Stimulated activated naive CD8-positive, alpha-beta T cell treated with anti-CD3 and anti-CD28 coated beads, Interleukin-15, Interleukin-2, amounts not matched to agents 100 ng/mL and 50 ng/mL, for 24 hours (primary cell): Measurements from ENCODE around the gene EEF1G.
"Not testable (repeated sequence)": the region's sequence is repeated elsewhere in the genome, so short reads cannot be mapped to it uniquely, and the experiment has no call there.

Experiments used
- H3K27ac Mint-ChIP-seq: one replicate; pipeline ENCODE4 v1.8.0; 2021; ENCODE audit warnings: mild to moderate bottlenecking, mixed read lengths
- H3K27me3 Mint-ChIP-seq: one replicate; pipeline ENCODE4 v1.8.0; 2021; ENCODE audit warnings: mixed read lengths
- H3K36me3 Mint-ChIP-seq: one replicate; pipeline ENCODE4 v1.8.0; 2021; ENCODE audit warnings: low read depth, mixed read lengths
- H3K4me1 Mint-ChIP-seq: one replicate; pipeline ENCODE4 v1.8.0; 2021; ENCODE audit warnings: low read depth, mixed read lengths
- H3K4me3 Mint-ChIP-seq: one replicate; pipeline ENCODE4 v1.8.0; 2021; ENCODE audit warnings: mild to moderate bottlenecking, mixed read lengths
- H3K9me3 Mint-ChIP-seq: one replicate; pipeline ENCODE4 v1.8.0; 2021; ENCODE audit warnings: mixed read lengths

Gene EEF1G

DNA sequence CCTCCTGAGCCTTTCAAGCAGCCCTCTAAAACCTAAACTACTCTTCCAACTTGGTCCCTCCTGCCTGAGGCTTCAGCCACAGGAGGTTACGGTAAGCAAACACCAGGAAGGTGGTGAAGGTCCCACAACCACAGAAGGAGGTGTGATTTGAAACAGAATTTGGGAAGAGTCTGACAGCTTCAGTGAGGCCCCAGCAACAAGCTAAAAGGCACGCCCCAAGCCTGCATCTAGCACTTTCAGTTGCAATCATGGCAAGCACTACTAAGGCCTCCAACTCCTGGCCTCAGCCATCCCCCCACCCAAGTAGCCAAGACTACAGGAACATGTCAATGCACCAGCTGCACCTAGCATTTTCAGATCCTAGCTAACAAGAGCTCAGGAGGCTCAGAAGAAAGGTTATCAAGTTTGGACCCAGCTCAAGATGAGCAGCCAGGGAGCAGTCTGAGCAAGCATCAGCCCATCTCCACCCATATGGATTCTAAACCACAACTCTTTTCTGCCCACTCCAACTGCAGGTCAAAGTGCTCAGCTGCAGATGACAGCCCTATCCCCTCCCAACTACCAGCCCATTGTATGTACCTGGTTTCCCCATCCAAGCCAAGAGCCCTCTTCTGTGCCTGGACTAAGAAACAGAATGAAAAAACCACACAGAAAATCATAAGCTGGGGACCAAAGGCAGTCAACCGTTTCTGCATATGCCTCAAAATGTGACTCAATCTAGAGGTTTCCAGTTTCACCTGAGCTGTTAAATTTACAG lies 16.6 kb downstream of the EEF1G start:
- Mint-ChIP-seq H3K36me3 (peaks cover 57% of the 10 kb centered on the region), H3K9me3 (no peaks in the 10 kb centered on the region), H3K27ac (peak overlapping the region; percentile 96), H3K4me1 (peaks cover 98% of the 10 kb centered on the region), H3K4me3 (peak overlapping the region; percentile 74), H3K27me3 (no peaks in the 10 kb centered on the region)

DNA sequence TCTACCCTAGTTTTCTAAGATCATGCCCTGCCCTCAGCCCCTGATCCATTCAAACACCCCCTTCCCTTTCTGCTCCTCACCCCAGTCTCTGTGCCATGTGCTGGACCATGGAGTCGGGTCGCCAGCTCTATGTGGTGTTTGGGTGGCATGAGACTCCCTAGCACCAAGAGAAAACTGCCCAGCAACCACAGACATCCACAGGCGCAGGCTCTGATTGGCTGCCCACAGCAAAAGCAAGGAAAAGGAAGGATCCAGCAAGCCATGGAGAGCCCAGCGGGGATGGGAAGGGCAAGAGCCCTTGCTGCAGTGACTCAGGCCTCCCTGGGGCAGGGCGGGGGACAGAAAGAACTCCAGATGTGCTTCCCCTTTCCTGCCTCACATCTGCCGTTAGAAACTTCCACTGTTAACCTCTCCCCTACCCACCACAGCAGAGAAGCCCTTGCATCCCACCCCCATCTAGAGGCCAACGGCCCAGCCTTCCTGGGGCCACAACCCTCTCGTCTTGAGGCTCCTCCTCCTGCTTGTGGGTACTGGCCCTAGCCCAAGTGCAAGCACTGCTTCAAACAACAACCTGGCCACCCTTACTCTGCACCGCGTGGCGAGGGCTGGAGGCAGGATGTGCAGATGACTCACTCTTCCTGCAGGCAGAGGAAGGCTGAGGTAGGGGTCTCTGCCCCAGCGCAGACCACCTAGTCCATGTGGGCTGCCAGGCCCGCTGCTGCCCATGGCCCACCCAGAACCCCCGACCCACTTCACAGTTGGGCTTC lies 17.4 kb downstream of the EEF1G start:
- no peaks in the 10 kb centered on the region for H3K27me3 Mint-ChIP-seq
- H3K9me3 Mint-ChIP-seq, result no peaks in the 10 kb centered on the region
- H3K36me3 Mint-ChIP-seq, result peaks cover 50% of the 10 kb centered on the region
- peak overlapping the region; percentile 74 for H3K4me3 Mint-ChIP-seq
- peaks cover 99% of the 10 kb centered on the region for H3K4me1 Mint-ChIP-seq
- H3K27ac Mint-ChIP-seq, result peak overlapping the region; percentile 96

DNA sequence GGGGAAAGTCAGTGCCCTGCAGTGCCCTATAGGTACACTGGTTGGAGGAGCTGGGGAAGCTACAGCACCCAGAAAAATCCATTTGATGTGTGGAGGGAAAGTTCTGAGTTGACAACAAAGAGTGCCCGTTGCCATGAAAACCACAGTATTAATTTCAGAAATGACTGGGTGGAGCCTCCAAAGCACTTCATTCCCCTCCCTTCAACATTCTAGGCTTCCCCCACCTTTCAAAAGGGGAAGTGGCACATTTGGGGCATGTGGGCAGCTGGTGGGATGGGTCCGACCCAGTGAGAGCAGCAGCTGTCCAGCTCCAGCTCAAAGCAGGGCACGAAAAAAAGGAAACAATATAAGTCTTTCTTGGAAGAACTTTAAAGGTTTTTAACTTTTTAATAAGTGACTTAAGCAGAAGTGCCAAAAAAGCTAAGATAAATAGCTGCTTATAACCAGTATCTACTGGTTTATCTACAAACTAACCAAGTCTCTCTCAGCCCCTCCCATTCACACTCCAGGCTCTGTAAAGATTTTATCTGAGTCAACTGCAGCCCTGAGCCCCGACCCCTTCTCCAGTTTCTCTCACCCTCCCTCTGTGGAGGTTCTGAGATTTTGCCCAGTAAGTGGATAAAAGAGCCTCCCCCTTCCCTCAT lies 18.1 kb downstream of the EEF1G start:
- Mint-ChIP-seq H3K36me3 (peaks cover 44% of the 10 kb centered on the region), H3K27me3 (no peaks in the 10 kb centered on the region), H3K4me1 (peaks cover 100% of the 10 kb centered on the region), H3K27ac (peak overlapping the region; percentile 96), H3K4me3 (peak overlapping the region; percentile 74), H3K9me3 (no peaks in the 10 kb centered on the region)

DNA sequence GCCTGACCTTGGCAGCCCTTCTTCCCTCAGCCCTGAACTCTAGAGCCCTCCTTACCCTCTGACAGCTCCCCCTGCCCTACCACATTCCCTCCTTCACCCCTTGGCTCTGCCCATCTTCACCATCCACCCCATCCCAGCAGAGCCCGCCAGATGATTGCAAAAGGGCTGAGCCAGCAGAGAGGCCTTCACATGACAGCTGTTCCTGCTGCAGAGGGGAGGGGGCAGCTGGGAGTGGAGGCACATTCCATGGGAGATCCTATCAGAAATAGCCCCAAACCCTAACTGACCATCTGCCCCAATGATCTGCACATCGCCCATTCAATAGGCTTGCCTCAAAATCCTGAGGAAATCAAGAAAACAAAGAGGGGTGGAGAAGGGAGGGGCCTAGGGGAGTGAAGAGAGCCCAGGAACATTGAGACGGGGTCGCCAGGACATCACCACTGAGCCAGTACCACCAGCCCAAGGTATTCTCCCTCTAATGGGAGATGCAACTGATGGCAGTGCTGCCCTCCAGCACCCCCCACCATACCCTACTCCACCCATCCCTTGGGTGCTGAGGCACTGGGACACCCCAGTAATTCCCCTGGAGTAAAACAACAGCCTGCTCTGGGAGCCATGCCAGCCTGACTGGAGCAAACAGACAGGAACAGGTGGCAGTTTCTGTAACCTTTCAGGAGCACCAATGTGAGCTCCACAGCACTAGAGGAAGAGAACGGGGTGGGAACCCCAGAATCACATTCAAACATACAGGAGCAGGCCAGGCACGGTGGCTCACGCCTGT lies 19.1 kb downstream of the EEF1G start:
- peak overlapping the region; percentile 96 for H3K27ac Mint-ChIP-seq
- H3K27me3 Mint-ChIP-seq, result no peaks in the 10 kb centered on the region
- H3K4me3 Mint-ChIP-seq, result peak overlapping the region; percentile 32
- H3K4me1 Mint-ChIP-seq, result peaks cover 99% of the 10 kb centered on the region
- H3K36me3 Mint-ChIP-seq, result peaks cover 34% of the 10 kb centered on the region
- H3K9me3 Mint-ChIP-seq, result no peaks in the 10 kb centered on the region

DNA sequence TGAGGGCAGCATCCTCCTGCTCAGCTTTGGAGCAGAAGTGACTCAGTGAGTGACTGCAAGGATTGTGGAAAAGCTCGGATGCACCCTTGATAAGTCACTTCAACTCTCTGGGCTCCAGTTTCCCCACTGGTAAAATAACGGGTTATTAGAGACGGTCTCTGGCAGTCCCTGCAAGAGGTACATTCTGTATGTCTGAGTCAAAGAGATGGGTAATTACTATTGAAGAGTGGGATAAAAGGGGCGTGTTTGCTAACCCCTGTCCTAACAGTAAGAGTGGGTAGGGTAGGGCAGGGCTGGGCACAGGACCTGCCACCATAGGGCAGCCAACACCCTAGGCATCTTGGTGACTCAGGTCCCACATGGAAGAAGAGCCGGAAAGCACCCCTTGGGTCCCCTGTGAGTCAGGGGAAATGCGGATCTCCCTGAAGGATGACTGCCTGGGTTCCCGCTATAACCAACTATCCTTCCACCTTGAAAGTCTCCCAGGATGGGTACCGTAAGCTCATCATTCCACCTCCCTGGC lies 19.8 kb downstream of the EEF1G start:
- Mint-ChIP-seq H3K27me3 (no peaks in the 10 kb centered on the region), H3K4me3 (peak overlapping the region; percentile 49), H3K36me3 (peaks cover 27% of the 10 kb centered on the region), H3K27ac (peak overlapping the region; percentile 96), H3K9me3 (no peaks in the 10 kb centered on the region), H3K4me1 (peaks cover 93% of the 10 kb centered on the region)

DNA sequence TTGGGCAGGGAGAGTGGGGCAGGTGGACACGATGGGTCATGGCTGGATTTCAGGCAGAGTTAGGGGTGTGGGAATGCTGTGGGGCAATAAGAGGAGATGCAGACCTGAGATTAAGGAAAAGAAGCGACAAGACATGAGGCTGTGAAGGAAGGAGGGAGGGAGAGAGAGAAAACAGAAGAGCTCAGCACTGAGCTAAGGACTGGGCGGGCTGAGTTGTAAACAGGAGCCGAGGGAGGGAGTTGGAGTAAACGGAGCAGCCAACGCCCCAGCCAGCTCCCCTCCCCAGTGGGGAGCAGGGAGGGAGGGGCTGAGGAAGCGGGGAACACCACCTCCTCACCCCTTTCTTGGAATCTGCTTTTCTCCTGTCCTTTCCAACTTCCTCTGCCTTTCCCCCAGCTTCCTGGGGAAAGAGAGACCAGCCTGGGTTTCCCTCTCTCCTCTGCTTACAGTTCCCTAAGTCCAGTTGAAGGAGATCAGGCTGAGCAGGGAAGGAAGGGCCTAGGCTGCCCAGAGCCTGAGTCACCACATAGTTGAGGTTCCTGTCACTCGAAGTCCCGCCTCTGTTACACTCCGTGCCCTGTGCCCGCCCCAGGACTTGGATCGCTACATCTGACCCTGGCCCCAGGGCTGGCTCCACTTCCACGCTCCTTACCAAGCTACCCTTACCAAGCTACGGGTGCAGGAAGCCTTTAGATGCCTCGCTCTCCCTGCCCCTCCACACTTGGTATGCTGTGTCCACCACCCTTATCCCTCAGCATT lies 20.4 kb downstream of the EEF1G start:
- no peaks in the 10 kb centered on the region for H3K27me3 Mint-ChIP-seq
- H3K36me3 Mint-ChIP-seq, result peaks cover 22% of the 10 kb centered on the region
- H3K9me3 Mint-ChIP-seq, result no peaks in the 10 kb centered on the region
- peak overlapping the region; percentile 49 for H3K4me3 Mint-ChIP-seq
- H3K27ac Mint-ChIP-seq, result peak overlapping the region; percentile 96
- H3K4me1 Mint-ChIP-seq, result peaks cover 90% of the 10 kb centered on the region

DNA sequence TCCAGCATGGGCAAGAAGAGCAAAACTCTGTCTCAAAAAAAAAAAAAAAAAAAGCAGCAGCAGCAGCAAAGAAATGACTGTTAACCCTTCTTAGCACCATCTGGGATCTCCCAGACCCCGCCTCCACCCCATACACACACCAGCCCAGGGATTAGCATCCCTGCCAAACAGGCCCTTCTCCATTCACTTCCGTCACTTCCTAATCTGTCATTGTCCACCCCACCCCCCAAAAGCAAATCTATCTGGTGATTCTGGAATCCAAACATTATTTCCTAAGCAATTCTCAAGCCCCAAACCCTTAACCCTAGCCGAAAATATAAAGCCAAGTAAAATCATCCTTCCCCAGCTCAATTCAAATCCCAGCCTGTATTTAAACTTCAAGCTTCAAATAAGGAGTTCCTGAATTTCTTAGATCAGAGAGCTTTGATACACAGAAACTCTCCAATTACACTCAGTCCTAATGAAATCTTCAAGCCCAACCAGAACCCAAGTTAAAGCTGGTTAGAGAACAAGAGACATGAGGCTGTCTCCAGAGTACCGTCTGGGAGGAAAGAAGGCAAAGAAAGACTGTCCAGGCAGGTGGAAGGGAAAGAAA lies 21.1 kb downstream of the EEF1G start:
- H3K27me3 Mint-ChIP-seq, result no peaks in the 10 kb centered on the region
- H3K4me3 Mint-ChIP-seq, result peak overlapping the region; percentile 49
- peaks cover 17% of the 10 kb centered on the region for H3K36me3 Mint-ChIP-seq
- no peaks in the 10 kb centered on the region for H3K9me3 Mint-ChIP-seq
- H3K4me1 Mint-ChIP-seq, result peaks cover 90% of the 10 kb centered on the region
- peak overlapping the region; percentile 96 for H3K27ac Mint-ChIP-seq

DNA sequence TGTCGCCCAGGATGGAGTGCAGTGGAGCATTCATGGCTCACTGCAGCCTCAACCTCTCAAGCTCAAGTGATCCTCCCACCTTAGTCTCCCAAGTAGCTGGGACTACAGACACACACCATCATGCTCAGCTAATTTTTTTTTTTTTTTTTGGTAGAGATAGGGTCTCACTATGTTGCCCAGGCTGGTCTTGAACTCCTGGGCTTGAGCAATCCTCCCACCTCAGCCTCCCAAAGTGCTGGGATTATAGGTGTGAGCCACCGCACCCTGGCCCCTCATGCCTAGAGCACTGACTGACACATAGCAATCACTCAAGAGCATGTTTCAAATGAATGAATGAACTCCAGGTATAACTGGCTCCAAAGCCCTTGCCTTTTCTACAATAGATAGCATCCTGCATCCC lies 23.2 kb downstream of the EEF1G start:
- not testable (repeated sequence) for H3K27me3 Mint-ChIP-seq, H3K4me3 Mint-ChIP-seq

DNA sequence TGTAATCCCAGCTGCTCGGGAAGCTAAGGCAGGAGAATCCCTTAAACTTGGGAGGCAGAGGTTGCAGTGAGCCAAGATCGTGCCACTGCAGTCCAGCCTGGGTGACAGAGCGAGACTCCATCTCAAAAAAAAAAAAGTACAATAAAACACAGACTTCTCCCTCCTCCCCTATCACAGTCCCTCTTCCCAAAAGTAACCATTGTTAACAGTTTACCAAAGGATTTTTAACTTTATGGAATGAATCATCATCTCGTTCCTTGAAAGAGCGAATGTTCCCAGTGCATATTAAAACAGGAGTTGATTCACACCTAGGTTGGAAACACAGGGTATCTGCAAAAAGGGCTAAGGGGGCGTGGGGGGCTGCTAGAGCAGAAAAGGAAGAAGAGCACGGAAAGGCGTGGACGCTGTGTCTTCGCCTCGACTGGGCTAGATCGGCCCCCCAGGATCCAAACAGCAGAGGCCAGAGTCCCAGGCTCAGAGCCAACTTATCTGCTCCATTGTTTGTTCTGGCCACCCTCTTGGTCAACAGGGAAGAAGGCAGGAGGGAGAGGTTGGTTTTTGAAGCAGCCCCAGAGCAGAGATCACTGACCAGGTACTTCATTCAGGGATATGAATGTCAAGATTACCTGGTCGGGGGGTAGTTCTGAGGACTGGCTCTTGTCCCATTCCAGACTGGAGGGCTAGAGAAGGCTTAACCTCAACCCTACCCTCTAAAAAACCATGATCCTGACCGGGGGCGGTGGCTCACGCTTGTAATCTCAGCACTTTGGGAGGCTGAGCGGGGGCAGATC lies 25.0 kb downstream of the EEF1G start:
- H3K27me3 Mint-ChIP-seq, result no peaks in the 10 kb centered on the region
- no peak overlapping the region for H3K27ac Mint-ChIP-seq
- H3K36me3 Mint-ChIP-seq, result no peaks in the 10 kb centered on the region
- H3K4me1 Mint-ChIP-seq, result peaks cover 82% of the 10 kb centered on the region
- no peak overlapping the region for H3K4me3 Mint-ChIP-seq
- H3K9me3 Mint-ChIP-seq, result no peaks in the 10 kb centered on the region

More for the DNA sequence above, 23.2 kb downstream of the EEF1G start:
- Mint-ChIP-seq H3K36me3 (peaks cover 12% of the 10 kb centered on the region), H3K4me1 (peaks cover 82% of the 10 kb centered on the region), H3K27ac (peak overlapping the region; percentile 96)
- H3K9me3 Mint-ChIP-seq, result not testable (repeated sequence)

DNA sequence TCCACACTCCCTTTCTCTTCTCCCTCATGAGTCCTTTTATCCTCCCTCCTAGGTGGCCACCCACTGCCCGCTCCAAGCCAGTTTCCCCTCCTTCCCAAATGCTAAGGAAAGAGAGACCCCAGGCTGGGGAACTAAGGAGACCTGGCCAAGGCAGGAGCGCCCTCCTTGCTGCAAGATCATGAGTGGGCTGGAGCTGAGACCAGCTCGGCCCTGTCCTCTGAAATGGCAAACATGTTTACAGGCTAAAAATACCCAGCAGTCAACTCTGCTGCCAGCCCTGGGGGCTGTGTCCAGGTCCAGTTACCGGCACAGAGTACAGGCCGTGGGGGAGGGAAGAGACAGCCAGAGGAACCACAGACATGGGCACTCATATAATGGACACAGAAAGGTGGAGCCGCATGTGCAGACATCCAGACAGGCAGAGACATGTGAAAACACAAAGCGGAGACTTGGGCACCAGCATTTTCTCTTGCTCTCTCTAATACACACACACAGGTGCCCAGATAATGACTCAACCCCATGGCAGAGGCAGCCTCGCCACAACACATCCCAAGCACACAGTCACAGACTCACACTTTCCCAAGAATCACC lies 25.9 kb downstream of the EEF1G start:
- Mint-ChIP-seq H3K4me3 (peak overlapping the region; percentile 6), H3K27ac (no peak overlapping the region), H3K36me3 (no peaks in the 10 kb centered on the region), H3K9me3 (no peaks in the 10 kb centered on the region), H3K4me1 (peaks cover 82% of the 10 kb centered on the region), H3K27me3 (no peaks in the 10 kb centered on the region)

DNA sequence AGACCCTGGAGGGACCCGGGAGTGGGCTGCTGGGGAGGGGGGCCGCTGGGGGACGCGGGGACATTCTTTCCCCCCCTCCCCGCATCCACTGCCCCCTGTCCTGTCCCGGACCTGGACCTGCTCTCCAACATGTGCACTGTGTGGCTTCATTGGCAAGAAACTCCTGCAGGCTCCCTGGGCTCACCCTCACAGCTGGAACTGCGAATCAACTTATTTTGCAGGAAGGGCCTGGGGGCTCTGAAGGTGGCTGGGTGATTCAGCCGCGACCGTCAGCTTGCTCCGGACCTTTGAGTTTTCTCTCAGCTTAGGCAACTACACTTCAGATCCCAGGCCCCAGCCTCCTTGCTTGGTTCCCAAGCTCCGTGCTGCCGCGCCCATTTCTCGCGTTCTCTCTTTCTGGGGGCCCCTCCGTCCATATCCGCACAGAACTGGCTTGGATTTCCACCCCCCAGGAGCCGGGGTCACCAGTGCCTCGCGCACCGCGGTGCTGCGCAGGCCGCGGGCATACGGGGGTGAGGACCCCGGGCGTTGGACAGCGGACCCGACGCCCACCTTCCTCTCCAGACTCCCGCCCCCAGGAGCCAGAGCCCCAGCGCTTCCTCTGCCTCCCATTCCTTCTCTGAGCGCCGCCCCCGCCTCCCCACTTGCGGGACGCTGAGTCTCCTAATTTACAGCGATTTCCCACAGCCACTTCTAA lies 26.6 kb downstream of the EEF1G start:
- no peaks in the 10 kb centered on the region for H3K27me3 Mint-ChIP-seq
- H3K27ac Mint-ChIP-seq, result no peak overlapping the region
- no peaks in the 10 kb centered on the region for H3K9me3 Mint-ChIP-seq
- H3K4me3 Mint-ChIP-seq, result peak overlapping the region; percentile 66
- peaks cover 81% of the 10 kb centered on the region for H3K4me1 Mint-ChIP-seq
- no peaks in the 10 kb centered on the region for H3K36me3 Mint-ChIP-seq

DNA sequence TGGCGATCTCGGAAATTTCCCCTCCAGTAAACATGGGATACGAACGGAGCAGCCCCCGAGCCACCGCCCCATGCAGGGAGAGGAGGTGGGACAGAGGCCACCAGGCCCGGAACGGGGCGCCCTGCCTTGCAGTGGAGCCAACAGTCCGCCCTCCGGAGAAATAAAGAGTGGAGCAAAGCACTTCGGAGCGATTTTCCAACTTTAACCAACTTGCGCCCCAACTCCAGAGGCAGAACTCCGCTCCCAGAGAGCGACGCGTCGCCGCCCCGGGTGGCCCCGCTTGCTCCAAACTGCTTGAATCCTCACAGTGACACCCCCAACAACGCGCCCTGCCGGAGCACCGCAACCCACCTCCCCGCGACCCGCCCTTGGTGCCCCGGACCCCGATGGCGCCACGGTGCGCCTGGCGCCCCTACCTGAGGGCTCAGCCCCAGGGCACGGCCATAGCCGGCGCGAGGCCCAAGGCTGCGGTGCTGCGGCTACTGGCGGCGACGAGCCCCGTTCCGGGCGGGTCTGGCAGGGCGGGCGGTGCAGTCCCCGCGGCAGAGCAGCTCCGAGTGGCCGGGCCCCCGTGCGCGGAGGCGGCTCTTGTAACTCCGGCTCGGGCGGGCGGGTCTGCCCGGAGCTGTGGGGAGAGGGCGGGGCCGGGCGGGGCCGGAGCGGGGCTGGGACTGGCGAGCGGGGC lies 27.3 kb downstream of the EEF1G start, which contains the start of gene AHNAK:
Gene AHNAK (minus strand): TSS at position 563 of the 685 bp plus-strand sequence. CDS start 10,708 bp downstream, outside the sequence.
- H3K36me3 Mint-ChIP-seq, result no peaks in the 10 kb centered on the region
- H3K9me3 Mint-ChIP-seq, result no peaks in the 10 kb centered on the region

More for the DNA sequence above, 27.3 kb downstream of the EEF1G start, which contains the start of gene AHNAK:
- peak within 1 kb of the TSS; percentile 84 for H3K4me3 Mint-ChIP-seq
- H3K27ac Mint-ChIP-seq, result peak within 1 kb of the TSS; percentile 75
- H3K27me3 Mint-ChIP-seq, result no peaks in the 10 kb centered on the region
- peaks cover 81% of the 10 kb centered on the region for H3K4me1 Mint-ChIP-seq
